SIG-M5 treated with dmso at 0.1 percent for 504 hours (cell line): Measurements from ENCODE around the gene OR2T12.
"Not testable (repeated sequence)": the region's sequence is repeated elsewhere in the genome, so short reads cannot be mapped to it uniquely, and the experiment has no call there.

Experiments used
- DNase-seq: peaks from one replicate; lab custom pipeline; 2025; ENCODE audit not compliant: unreplicated experiment; lab: John Stamatoyannopoulos, UW

Gene OR2T12, protein sequence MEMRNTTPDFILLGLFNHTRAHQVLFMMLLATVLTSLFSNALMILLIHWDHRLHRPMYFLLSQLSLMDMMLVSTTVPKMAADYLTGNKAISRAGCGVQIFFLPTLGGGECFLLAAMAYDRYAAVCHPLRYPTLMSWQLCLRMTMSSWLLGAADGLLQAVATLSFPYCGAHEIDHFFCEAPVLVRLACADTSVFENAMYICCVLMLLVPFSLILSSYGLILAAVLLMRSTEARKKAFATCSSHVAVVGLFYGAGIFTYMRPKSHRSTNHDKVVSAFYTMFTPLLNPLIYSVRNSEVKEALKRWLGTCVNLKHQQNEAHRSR

GRCh38 chr1:248303324-248303723 lies at the start of gene OR2T12:
Gene OR2T12 (minus strand): TSS chr1:248303424. CDS start chr1:248295578, 7,846 bp downstream.
- no peak for DNase-seq

DNA sequence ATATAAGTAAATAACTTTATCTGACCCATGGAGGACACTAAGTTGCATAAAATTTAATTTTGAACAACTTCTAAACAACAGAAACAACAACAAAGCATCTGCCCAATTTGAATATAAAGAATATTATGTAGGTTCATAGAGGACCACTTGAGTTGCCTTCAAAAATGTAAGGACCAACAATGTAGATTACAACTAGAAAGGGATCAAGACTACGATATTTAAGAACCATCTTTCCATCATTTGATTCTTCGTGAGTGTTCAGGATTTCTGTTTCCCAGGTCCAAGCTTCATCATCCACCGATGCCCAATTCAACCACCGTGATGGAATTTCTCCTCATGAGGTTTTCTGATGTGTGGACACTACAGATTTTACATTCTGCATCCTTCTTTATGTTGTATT lies 45.3 kb upstream of the OR2T12 start, which contains the start of gene OR14C36:
Gene OR14C36, plus strand, starts transcription at position 301 of the 400 bp plus-strand sequence. Its CDS starts 0 bp downstream, at position 301.
- no peak for DNase-seq

DNA sequence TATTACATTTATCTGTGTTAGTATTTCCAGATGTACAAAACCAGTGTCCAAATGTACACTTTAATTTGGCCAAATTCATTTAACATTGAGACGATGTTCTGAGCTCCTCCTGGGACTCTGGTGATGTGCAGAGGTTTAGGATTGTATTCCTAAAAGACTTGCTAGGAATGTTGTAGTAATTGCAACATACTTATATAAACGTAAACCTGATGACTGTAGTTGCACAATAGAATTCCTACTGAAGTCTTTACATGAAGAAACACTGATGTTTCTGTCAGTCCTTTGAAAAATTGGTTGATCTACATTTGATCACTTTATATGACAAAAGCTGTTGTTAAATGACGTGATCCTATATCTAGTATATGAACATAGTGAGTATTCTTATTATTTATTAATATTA lies 40.2 kb upstream of the OR2T12 start:
- no peak for DNase-seq

GRCh38 chr1:248324468-248324867 lies 21.2 kb upstream of the OR2T12 start, which contains the start of gene OR2M7:
Gene OR2M7 (minus strand): TSS chr1:248324568. CDS start chr1:248324568, 0 bp downstream.
- DNase-seq, result no peak

GRCh38 chr1:248316796-248317195 lies 13.6 kb upstream of the OR2T12 start:
- no peak for DNase-seq

- not testable (repeated sequence) for DNase-seq
Observed at GRCh38 chr1:248306740-248307139, 3.5 kb upstream of the OR2T12 start.

- no peak for DNase-seq
Observed at GRCh38 chr1:248306103-248306502, 2.9 kb upstream of the OR2T12 start.

GRCh38 chr1:248305672-248306071 lies 2.4 kb upstream of the OR2T12 start:
- DNase-seq, result not testable (repeated sequence)

DNA sequence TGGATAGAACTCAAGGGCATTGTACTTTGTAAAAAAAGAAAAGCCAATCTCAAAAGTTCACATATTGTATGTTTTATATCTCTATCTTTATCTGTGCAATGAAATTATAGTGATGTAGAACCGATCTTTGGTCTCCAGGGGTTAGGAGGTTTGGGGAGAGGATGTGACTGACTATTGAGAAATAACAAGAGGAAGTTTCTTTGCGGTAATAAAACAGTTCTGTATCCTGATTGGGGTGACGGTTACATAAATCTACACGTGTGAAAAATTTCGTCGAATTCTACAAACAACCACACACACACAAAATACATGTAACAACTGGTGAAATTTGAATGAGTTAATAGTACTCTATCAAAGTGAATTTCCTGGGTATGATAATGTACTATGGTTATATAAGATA lies 14.8 kb downstream of the OR2T12 start:
- peak; percentile 39 for DNase-seq

GRCh38 chr1:248277876-248278275 lies 25.3 kb downstream of the OR2T12 start, which contains the start of gene OR2T33:
Gene OR2T33 (minus strand): TSS chr1:248277976. CDS start chr1:248273814, 4,162 bp downstream.
- DNase-seq, result no peak

- not testable (repeated sequence) for DNase-seq
Observed at GRCh38 chr1:248273225-248273624, 30.0 kb downstream of the OR2T12 start.

GRCh38 chr1:248268178-248268577 lies 35.0 kb downstream of the OR2T12 start:
- no peak for DNase-seq

DNA sequence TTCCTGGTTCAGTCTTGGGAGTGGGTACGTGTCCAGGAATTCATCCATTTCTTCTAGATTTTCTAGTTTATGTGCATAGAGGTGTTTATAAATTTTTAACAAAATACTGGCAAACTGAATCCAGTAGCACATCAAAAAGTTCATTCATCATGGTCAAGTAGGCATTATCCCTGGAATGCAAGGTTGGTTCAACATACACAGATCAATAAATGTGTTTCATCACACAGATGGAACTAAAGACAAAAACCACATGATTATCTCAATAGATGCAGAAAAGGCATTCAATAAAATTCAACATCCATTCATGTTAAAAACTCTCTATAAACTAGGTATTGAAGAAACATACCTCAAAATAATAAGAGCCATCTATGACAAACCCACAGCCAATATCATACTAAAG lies 43.9 kb downstream of the OR2T12 start:
- not testable (repeated sequence) for DNase-seq

DNA sequence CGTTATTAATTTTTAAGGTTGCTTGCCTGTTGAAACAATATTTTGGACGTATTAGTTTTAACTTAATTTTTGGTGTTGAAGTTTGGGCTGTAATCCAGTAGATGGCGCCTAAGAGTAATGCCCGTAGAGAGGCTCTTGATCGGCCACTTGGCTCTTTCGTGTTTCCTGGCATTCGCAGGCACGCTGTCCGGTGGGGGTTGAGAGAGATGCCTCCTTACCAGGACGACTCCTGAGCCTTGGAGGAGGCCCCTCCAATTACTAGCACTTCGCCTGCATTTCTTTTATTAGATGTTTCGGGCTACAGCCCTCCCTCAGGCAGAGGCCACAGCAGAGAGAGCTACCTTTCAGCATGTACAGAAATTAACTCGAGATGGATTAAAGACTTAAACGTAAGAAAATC lies 60.0 kb downstream of the OR2T12 start:
- DNase-seq, result peak; percentile 63
